DND-41 (cell line): ENCODE measurements around the gene ACTR3C.
"Not testable (repeated sequence)": the region's sequence is repeated elsewhere in the genome, so short reads cannot be mapped to it uniquely, and the experiment has no call there.

Experiments
- ATAC-seq: fragments of 200-7000 bp; cut with Tn5 transposase; 3 replicates; pipeline ENCODE4 v1.9.1; 2021; ENCODE audit warnings: low read depth; ENCODE audit not compliant: insufficient read depth
- DNase-seq: peaks from one replicate; pipeline ENCODE4 v3.0.0-alpha.2; 2020
- H2AFZ ChIP-seq: 2 replicates; pipeline ENCODE4 v1.6.0; 2012; ENCODE audit warnings: low read depth, low read length
- H3K27ac ChIP-seq: 2 replicates; pipeline ENCODE4 v1.5.1; 2012; ENCODE audit warnings: low read length, inconsistent platforms
- H3K27me3 ChIP-seq: fragments of 200-600 bp; sonication (generic); 2 replicates; pipeline ENCODE4 v1.6.0; 2012; ENCODE audit warnings: low read length, mild to moderate bottlenecking, inconsistent platforms; ENCODE audit not compliant: insufficient read depth, poor library complexity
- H3K36me3 ChIP-seq: 2 replicates; pipeline ENCODE4 v1.5.1; 2012; ENCODE audit warnings: low read length, inconsistent platforms; ENCODE audit not compliant: insufficient read depth
- H3K4me1 ChIP-seq: 2 replicates; pipeline ENCODE4 v1.5.1; 2012; ENCODE audit warnings: mild to moderate bottlenecking, low read length; ENCODE audit not compliant: insufficient read depth
- H3K4me2 ChIP-seq: 2 replicates; pipeline ENCODE4 v1.6.0; 2012; ENCODE audit warnings: mild to moderate bottlenecking, moderate library complexity, low read length, inconsistent platforms; ENCODE audit not compliant: insufficient read depth
- H3K4me3 ChIP-seq, 2 experiments: fragments of 200-600 bp in 1 of 2; shearing (Covaris generic) in 1 of 2; 2 replicates each; pipeline ENCODE4 v1.5.1; 2012 to 2016; ENCODE audit warnings: inconsistent platforms in 2 of 2, low read length in 2 of 2, mild to moderate bottlenecking in 2 of 2, low read depth in 1 of 2, moderate library complexity in 1 of 2
- H3K79me2 ChIP-seq: 2 replicates; pipeline ENCODE4 v1.6.0; 2012; ENCODE audit warnings: low read length, inconsistent platforms; ENCODE audit not compliant: insufficient read depth
- H3K9ac ChIP-seq: 2 replicates; pipeline ENCODE4 v1.6.0; 2012; ENCODE audit warnings: low read depth, mild to moderate bottlenecking, inconsistent platforms, low read length, moderate library complexity
- H3K9me3 ChIP-seq: 2 replicates; pipeline ENCODE4 v1.5.1; 2012; ENCODE audit warnings: low read length, moderate library complexity, mild to moderate bottlenecking, inconsistent platforms; ENCODE audit not compliant: insufficient read depth, severe bottlenecking
- H4K20me1 ChIP-seq: 2 replicates; pipeline ENCODE4 v1.6.0; 2012; ENCODE audit warnings: low read length; ENCODE audit not compliant: insufficient read depth
- CTCF ChIP-seq: IDR thresholded peaks from 2 replicates; pipeline ENCODE4 v1.5.1; 2012; ENCODE audit warnings: borderline replicate concordance, low read length, moderate library complexity, mild to moderate bottlenecking; ENCODE audit not compliant: poor library complexity, severe bottlenecking; ENCODE audit errors: extremely low read depth
- EZH2 ChIP-seq: IDR thresholded peaks from 3 replicates; pipeline ENCODE4 v1.6.1; 2012; ENCODE audit warnings: borderline replicate concordance, low read depth, mild to moderate bottlenecking, moderate library complexity, low read length, inconsistent platforms; ENCODE audit not compliant: severe bottlenecking

ACTR3C gene

GRCh38 chr7:150314639-150315239 is 8.6 kb downstream of the ACTR3C start:
- Histone ChIP-seq H3K4me2 (no peak overlapping the region), H3K27me3 (no peaks in the 10 kb centered on the region), H3K27ac (no peak overlapping the region), H3K9ac (no peak overlapping the region), H3K9me3 (no peaks in the 10 kb centered on the region), H3K79me2 (no peaks in the 10 kb centered on the region), H3K4me3 (no peak overlapping the region), H3K4me1 (no peaks in the 10 kb centered on the region), H4K20me1 (no peaks in the 10 kb centered on the region), H3K36me3 (no peaks in the 10 kb centered on the region), H2AFZ (no peak overlapping the region)
- ATAC-seq: no peak
- no peak for TF ChIP-seq EZH2
- no peak for TF ChIP-seq CTCF
- no peak for DNase-seq

- H3K4me1 ChIP-seq: no peaks in the 10 kb centered on the region
Observed at GRCh38 chr7:150313870-150314269, 9.5 kb downstream of the ACTR3C start.

GRCh38 chr7:150313367-150313809 is 10.0 kb downstream of the ACTR3C start:
- no peaks in the 10 kb centered on the region for H3K36me3 ChIP-seq
- no peak overlapping the region for H3K4me3 ChIP-seq
- no peaks in the 10 kb centered on the region for H4K20me1 ChIP-seq
- no peaks in the 10 kb centered on the region for H3K79me2 ChIP-seq
- ATAC-seq (no peak), DNase-seq (no peak)
- no peak for TF ChIP-seq EZH2
- no peak for TF ChIP-seq CTCF
- H3K4me2 ChIP-seq: no peak overlapping the region
- no peaks in the 10 kb centered on the region for H3K9me3 ChIP-seq
- H3K27me3 ChIP-seq: no peaks in the 10 kb centered on the region
- H3K27ac ChIP-seq: no peak overlapping the region
- H3K9ac ChIP-seq: no peak overlapping the region
- H2AFZ ChIP-seq: no peak overlapping the region
- H3K4me1 ChIP-seq: no peaks in the 10 kb centered on the region

More at GRCh38 chr7:150313870-150314269, 9.5 kb downstream of the ACTR3C start:
- Histone ChIP-seq H3K79me2 (no peaks in the 10 kb centered on the region), H3K4me3 (no peak overlapping the region), H3K4me2 (no peak overlapping the region), H3K36me3 (no peaks in the 10 kb centered on the region), H3K9ac (no peak overlapping the region), H3K27me3 (no peaks in the 10 kb centered on the region), H3K27ac (no peak overlapping the region), H2AFZ (no peak overlapping the region), H4K20me1 (no peaks in the 10 kb centered on the region), H3K9me3 (no peaks in the 10 kb centered on the region)
- DNase-seq (no peak), ATAC-seq (peak; percentile 35; the same call in 2 of the 3 replicates)
- TF ChIP-seq CTCF: no peak
- no peak for TF ChIP-seq EZH2

GRCh38 chr7:150312649-150313366 is 10.5 kb downstream of the ACTR3C start:
- not testable (repeated sequence) for DNase-seq, H3K27me3 ChIP-seq, H3K4me3 ChIP-seq, H3K9ac ChIP-seq, H3K4me2 ChIP-seq, H3K79me2 ChIP-seq, H3K36me3 ChIP-seq, H3K4me1 ChIP-seq, H3K9me3 ChIP-seq, H2AFZ ChIP-seq, ATAC-seq, H4K20me1 ChIP-seq, H3K27ac ChIP-seq
